Measurements from ENCODE around the gene CFAP77.

CFAP77 gene

DNA sequence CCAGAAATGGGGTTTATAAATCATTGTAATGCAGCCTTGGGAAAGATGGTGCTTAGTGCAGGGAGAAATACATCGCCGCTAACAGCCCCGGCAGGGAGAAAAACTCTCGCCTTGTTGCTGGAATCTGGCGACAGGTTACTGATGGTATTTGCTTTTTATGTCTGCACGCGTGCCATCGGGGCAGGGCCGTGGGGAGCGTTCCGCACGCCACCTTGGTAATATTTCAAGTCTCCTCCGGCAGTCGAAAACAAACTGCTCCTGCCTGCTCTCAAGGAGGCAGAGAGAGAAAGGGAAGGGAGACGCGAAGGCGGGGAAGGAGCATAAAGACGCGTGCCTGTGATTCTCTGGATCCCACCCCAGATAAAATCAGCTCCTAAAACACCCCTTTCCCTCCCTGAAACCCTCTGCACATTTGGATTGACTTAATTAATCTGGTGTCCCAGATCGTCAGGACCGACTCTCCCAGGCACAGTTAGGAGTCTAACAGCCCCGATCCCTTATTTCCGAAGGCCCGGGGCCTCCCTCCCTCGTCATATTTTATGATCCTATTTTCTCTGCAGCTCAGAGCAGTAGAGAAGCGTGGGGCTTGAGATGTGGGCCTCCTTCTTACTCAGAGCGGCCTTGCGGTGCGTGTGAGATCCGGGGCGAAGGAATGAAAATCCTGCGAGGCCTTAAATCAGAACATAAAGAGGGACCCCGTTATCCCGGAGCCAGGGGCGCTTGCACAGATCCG is 47.7 kb downstream of the CFAP77 start:
- no peak for DNase-seq

DNA sequence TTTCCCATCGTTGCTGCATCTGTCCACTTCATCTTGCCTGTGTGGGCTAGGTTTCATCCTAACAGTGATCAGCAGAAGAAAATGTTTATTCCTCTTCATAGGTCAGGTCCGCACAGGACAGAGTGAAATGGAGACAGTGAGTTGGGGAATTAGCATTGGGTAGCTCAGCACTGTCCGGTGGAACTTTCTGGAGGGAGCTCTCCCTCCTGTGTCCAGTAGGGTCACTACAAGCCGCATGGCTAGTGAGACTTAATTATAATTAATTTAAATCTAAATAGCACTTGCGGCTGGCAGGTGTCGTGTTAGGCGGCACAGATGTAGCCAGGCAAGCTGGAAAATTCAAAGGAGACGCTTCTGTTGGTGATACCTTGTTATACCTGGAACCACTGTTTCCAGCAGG is 48.4 kb downstream of the CFAP77 start:
- DNase-seq: no peak

DNA sequence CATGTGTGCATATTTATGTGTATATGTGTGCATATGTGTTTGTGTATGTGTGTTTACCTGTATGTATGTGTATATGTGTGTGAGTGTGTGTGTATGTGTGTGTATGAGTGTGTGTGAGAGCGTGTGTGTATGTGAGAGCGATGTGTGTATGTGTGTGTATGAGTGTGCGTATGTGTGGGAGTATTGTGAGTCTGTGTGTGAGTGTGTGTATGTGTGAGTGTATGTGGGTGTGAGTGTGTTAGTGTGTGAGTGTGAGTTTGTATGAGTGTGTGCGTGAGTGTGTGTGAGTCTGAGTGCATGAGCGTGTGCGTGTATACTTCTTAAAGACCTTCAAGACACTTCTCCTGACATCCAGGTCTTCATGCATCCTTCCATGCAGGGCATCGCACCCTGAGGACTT is 49.6 kb downstream of the CFAP77 start:
- DNase-seq: no peak

DNA sequence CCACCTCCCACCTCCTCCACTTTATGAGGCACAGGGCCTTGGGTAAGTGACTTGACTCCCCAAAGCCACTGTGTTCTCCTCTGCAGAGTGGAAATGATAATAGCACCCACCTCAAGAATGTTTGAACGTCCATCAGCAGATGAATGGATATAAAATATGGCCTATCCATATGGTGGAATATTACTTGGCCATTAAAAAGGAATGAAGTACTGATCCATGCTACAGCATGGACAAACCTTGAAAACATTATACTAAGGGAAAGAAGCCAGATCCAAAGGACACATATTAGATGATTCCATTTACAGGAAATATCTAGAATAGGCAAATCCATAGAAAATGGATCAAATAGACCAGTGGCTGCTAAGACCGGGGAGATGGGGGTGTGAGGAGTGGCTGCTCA is 50.2 kb downstream of the CFAP77 start:
- DNase-seq: no peak

DNA sequence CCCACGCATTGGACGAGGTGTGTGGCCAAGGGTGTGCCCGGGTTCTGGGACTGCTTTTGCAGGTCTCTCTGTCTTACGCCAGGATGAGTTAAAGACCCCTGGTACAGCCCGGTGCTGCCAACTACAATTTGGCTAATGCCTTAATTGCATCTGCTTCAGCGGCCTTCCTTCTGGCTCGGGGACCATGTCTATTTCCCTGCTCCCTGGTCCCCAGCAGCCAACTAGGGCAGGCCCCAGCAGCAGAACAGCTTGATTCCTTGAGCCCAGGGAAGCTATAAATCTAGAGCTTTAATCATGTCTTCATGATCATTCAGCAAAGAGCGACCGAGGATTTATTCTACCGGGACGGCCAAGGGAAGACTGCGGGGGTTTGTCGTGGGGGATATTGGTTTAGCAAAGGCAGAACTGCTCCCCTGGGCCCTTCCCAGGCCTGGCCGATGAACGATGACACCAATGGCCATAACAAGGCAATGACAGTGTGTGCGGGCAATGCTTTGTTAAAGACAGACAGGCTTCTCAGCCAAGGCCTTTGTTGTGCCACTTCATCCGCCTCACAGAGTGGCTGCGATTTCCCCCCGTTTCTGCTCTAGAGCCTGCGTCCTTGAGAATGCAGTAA is 51.4 kb downstream of the CFAP77 start:
- DNase-seq: no peak

DNA sequence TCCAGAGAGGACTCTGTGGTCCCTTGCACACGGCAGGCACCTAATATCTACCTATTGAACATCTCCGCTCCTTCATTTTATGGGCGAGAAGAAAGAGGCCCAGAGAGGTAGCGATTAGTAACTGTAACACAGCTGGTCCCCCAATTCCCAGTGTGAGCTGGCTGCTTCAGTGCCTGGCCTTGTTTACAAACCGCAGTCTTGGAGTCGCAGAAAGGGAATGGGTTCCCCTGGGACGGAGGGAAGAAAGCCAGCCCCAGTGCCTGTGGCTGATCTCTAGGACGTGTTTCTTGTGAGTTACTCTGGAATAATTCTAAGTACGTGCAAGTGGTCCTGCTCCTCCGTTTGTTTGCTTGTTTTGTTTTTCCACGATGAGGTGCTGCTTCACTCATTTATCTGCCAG is 52.0 kb downstream of the CFAP77 start:
- no peak for DNase-seq

DNA sequence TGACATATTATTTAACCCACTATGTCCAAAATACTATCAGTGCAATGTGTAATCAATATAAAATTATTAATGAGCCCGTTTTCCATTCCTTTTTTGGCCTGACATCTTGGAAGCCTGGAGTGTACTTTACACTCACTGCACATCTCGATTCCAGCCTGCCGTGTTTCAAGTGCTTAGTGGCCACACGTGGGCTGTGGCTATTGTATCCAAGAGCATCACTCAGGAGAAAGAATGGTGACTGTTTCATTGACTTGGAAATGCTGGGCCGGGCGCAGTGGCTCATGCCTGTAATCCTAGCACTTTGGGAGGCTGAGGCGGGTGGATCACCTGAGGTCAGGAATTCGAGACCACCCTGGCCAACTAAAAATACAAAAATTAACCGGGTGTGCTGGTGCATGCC is 54.5 kb downstream of the CFAP77 start:
- no peak for DNase-seq

DNA sequence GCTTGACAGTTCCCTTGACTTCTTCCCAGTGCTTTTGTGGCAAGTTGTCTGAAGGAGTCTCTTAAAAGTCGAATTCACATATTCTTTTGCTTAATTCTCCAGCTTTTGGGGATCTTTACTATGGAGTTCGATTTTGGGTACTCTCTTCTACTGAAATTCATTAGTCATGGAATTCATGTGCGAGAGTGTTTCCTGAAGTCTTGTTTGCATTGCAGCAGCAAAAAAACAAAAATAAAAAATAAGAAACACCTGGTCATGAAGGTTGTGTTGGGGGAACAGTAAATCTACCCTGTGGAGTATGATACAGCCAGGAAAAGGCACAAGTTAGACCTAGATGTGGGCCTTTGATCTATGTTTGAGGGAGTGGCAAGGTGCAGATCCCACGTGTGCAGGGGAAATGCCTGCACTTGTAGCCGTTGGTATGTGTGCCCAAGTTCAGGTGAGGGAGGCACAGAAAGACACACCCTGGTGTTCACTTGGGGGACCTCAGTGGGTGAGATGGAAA is 55.2 kb downstream of the CFAP77 start:
- DNase-seq: no peak

DNA sequence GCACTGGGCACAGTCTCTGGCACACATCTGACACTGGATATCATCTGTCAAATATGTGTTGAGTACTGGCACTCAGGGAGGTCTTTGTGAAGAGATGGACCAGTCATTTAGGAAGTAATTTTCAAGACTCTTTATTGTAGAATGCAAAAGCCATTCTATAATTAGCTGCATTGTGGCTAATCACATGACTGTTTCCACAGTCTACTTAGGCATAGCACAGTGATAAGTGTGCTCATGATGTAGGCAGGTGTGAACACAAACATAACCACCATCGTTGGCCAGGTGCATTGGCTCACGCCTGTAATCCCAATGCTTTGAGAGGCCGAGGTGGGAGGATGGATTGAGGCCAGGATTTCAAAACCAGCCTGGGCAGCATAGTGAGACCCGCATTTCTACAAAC is 62.2 kb downstream of the CFAP77 start:
- DNase-seq: no peak

DNA sequence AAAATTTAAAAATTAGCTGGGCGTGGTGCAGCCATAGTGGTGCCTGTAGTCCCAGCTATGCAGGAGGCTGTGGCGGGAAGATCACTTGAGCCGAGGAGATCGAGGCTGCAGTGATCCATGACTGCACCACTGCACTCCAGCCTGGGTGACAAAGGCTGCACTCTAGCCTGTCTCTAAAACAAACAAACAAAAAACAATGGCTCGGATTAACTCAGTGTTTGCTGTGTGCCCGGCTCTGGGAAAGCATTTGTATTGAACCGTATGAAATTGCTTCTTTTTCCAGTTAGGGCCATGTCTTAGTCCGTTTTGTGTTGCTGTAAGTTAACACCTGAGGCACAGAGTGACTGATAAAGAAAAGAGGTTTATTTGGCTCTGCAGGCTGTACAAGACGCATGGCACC is 62.6 kb downstream of the CFAP77 start:
- no peak for DNase-seq

DNA sequence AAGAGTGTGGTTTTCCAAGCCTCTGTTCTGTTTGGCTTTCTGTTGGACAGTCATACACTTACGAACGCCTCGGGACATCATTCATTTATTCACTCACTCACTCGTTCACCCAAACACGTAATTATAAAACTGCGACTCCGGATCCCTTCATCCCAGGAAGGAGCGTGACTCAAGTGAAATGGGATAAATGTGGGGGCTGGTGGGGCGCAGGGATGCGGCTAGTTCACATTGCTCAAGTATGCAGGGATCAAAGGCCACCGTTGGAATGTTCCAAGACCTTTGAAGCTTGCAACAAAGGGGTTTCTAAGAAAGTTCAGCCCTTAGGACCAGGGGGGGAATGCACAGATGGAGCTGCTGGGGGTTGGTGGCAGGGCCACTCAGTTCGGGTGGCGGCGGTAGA is 64.2 kb downstream of the CFAP77 start:
- no peak for DNase-seq

DNA sequence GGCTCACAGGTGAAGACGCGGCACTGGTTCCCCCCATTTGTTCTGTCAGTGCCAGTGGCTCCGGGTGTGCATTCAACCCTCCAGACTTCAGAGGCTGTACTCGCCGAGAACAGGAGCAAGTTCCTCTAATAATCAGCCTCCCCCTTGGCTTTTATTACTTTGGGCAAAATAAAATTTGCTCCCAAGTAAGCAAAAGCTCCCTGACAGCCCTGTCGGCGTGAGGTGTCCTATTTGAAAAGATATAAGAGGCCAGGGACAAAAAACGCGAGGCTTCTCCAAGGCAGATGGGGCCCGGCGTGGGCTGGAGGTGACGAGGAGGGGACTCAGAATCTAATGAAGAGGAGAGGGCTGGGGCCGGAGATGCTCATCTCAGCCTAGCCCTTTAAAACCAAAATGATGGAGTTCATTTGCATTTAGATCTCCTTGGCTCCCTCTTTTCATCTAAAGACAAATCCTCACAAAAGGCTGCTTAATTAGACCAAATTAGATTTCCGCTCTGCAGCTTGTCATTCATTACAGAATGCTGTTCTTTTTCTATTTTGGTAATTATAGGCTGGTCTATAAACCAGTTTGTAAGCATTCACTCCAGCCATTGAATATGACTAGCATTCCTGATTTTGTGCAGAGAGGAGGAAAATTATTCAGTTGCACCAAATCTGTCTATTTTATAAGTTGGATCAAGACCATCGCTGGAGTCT is 68.5 kb downstream of the CFAP77 start:
- DNase-seq: no peak

DNA sequence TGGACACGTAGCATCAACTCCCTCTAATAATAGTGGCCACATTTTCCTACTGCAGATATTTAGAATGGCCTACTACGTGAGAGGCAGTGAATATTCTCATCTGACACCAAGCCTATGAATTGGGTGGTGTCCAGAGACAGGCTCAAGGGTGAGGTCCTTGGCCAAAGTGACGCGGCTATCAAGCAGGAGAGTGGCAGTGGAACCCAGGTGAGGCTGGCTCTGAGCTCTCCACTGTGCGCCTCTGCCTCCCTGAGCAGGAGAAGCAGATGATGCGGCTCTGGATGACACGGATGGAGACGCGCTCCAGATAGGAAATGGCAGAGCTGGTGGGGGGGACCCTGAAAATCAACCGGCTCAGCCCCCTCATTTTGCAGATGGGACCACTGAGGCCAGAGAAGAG is 69.7 kb downstream of the CFAP77 start:
- no peak for DNase-seq

DNA sequence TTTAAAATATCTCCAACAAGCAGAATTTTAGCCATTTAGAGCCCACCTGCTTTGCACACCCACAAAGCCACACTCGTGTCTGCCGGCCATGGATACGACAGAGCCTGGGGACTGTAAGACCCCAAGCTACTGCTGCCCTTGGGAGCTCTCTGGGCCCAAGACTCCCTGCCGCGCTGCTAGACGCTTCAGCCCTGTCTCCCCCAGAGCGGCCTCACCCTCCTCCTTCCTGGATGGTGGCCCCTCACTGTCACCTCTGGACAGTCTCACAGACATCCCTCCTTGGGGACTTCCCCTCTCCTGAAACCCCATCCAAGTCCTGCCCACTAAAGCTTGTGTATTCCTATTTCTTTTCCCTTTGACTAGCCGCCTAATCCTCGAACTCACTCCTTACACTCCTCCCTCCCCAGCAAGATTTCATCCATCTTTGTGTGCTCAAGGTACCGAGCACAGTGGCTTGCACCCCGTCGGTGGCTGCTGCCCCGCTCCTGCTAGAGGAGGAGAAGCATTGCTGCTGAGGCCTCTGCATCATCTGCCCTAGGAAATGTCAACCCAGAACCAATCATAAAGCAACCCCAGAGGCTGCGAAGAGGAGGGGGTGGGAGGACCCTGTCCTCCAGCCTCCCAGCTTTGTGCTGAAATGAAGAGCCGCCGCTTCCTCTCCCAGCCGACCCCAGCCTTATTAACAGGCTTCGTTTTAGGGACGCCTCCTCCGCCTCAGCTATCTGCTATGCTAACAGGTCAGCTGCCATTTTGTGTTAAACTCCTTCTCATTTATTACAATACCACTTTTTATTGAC is 71.2 kb downstream of the CFAP77 start:
- no peak for DNase-seq

DNA sequence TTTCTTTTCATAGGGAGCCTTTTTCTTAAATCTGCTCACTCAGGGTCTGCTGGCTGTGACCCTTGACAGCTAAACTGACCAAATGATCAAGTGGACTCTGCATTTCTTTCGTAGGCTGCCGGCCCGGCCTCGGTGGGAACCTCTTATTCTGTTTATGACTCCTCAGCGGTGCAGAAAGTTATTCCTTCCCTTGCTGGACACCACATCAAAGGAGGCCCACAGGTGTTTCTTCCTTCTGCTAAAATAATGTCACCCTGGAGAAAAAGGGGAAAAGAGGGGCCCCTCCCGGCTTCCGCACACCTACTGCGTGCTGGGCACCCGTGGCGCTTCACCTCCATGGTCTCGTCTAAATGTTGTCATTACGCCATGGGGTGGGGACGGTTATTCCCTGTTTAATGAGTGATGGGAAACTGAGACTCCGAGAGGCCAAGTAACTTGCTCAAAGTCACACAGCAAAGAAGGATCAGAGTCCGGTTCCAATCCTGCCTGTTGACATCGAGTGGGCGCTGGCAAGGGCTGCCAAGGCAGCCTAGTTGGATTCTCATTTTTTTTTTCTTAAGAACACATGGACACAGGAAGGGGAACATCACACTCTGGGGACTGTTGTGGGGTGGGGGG is 72.3 kb downstream of the CFAP77 start:
- no peak for DNase-seq

DNA sequence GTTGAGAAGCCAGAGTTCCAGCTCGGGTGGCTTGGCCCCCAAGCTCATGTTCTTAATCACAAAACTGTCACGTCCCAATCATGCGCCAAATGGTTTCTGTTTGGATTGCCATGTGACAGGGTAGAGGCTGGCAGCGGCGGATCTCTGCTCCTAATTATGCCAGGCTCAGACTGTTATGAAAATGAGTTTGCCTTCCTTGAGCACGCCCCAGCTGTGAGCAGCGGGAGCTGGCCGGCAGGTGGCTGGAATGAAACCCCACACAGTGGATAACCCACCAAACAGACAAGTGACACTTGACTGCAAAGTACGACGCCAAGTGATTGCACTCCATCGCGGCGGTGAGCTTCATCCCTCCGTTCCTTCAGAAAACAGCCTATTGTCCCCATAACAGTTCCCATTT is 75.4 kb downstream of the CFAP77 start:
- DNase-seq: no peak

DNA sequence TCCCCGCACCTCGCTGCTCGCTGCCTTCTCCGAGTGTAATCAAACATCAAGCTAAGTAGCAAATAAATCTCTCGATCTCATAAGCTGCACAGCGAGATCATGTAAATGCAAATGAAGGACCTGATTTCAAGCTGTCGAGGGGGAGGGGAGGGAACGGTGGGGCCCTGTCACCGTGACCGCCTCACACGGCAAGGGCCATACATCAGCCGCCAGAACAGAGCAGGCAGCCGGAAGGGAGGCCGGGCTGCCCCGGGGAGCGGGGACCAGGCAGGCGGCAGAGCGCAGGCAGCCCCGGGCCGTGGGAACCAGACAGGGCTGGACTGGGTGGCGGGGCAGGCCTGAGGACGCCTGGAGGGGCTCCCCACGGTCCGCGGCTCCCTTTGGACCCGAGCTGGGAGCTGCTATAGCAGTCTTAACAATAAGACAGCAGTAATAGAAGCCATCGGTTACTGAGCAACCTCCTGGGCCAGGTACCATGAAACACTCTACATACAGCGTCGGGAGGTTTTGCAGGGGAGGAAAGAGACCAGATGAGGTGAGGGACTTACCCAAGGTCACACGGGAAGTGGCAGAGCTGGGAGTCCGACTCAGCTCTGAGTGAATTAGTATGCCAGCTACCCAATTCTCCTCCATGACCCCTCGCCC is 76.8 kb downstream of the CFAP77 start:
- no peak for DNase-seq

DNA sequence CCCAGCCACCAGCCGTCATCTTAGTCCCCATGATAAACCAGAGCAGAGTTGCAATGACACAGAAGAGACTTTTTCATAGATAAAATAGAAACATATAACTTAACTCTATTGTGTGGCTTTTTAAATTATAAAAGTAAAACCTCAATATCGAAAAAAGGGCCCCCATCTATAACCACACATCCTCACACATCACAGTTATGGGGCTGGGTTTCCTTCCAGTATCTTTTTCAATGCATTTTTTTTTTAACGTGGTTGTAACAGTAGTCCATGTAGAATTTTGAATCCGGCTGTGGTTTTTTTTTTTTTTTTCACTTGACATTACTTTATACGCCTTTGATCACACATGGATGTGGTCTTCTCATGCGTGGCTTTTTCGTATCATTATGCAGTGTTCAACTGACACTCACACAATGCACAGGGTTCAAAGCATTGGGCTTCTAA is 77.4 kb downstream of the CFAP77 start:
- DNase-seq: no peak

DNA sequence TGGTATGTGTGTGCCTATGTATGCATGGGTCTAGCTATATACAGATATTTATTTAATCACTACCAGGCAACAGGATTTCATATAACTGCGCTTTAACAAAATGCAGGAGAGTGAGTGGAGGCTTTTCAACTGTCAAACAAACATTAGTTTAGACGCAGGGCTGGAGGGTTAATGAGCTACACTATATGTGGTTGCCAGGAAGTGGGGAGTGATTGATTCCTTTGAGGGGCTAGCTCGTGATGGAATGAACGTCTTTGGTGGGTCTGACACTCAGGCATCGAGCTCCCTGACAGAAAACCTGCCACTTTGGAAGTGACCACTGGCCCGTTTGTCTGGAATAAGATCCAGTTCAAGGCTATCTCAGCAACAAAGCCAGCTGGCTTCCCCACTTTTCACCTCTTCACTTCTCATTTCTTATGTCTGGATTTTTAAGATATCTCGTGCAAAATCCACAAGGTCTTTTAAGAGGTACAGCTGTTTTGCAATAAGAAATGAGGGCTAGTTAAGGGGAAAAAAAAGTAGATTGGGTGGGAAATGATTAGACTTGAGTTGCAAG is 78.0 kb downstream of the CFAP77 start:
- DNase-seq: no peak

DNA sequence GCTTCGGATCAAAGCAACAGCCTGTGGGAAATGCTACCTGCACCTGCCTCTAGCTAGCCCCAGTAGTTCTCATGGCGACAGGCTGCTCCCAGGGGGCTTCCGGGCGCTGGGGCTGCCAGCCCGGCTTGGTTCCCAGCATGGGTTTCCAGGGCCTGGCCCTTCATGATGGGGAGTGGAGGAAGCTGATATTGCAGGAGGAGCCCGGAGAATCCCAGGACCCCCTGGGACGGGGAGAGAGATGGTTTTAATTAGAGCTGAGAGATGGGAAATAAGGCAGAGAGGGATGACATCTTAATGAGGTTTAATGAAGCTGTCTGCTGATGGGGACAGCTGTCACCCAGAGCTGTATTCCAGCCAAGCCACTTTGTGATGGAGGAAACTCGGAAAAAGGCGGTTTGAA is 78.6 kb downstream of the CFAP77 start:
- DNase-seq: no peak

DNA sequence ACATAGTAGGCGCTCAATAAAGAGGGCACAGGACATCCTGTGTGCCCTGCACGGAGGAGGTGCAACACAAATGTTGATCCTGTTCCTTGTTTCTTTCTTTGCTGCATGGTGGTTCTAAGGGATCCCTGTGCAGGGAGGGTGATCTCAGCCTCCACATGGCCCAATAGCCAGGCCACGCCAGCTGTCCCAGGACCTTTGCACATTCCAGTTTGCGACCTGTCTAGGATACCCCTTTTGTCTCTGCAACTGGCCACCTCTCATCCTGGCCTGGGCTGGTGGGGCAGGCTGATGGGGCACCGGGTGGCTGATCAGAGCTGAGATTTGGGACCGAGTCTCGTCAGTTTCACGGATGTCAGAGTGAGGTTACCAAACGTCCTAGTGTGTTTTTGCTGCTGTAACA is 79.5 kb downstream of the CFAP77 start:
- DNase-seq: no peak

DNA sequence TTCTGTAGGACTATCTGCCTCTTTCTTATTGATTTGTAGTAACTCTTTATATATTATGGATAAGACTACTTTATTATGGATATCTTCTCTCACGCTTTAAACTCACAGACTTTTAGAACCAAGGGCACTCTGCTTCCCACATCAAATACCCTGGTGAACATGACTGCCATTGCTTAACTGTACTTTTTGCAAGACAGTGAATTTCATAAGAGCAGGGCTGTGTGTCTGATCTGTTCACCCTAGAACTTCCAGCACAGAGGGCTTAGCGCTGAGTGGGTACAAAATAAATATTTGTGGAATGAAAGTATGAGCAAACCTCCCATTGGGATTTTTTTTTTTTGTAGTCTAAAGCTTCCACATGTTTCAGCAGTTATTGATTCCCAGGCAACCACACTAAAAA is 84.8 kb downstream of the CFAP77 start:
- no peak for DNase-seq
